HEK293 (cell line): ENCODE results near the gene ZNF503.
A peak's percentile ranks its signal among the peaks of the same experiment; 100 is the strongest.

ENCODE experiments used
- CTCF ChIA-PET: fragments of 350-600 bp; formaldehyde crosslinking; extraction: SDS; loops from one replicate; lab custom pipeline; 2021; ENCODE audit warnings: antibody characterized with exemption; lab: Yijun Ruan, JAX
- POLR2A ChIA-PET: fragments of 300-600 bp; formaldehyde crosslinking; extraction: SDS; loops from one replicate; lab custom pipeline; 2020; ENCODE audit warnings: antibody characterized with exemption, inconsistent platforms; lab: Yijun Ruan, JAX
- H3K27ac ChIP-seq: fragments of 200-500 bp; sonication (Bioruptor generic); 2 replicates; pipeline ENCODE4 v1.5.1; 2014; ENCODE audit warnings: low read depth, low read length, control low read depth, inconsistent platforms; ENCODE audit errors: extremely low read depth
- H3K36me3 ChIP-seq, 2 experiments: fragments of 200-500 bp in 1 of 2; sonication (Bioruptor generic) in 1 of 2; 1 replicate in 1 of 2; 2 replicates in 1 of 2; pipeline ENCODE4 v1.5.1; 2014 to 2017; ENCODE audit warnings: inconsistent platforms in 2 of 2, low read length in 2 of 2; ENCODE audit not compliant: control insufficient read depth in 2 of 2, insufficient read depth in 1 of 2
- H3K4me1 ChIP-seq: fragments of 200-500 bp; sonication (Bioruptor generic); 2 replicates; pipeline ENCODE4 v1.5.1; 2014; ENCODE audit warnings: mild to moderate bottlenecking, low read length, inconsistent platforms; ENCODE audit not compliant: control insufficient read depth, insufficient read depth
- H3K4me3 ChIP-seq: 2 replicates; pipeline ENCODE4 v1.5.1; 2011; ENCODE audit warnings: low read depth, mild to moderate bottlenecking, control low read depth, low read length, moderate library complexity
- H3K9me3 ChIP-seq: fragments of 200-500 bp; sonication (Bioruptor generic); 2 replicates; pipeline ENCODE4 v1.5.1; 2014; ENCODE audit warnings: low read depth, low read length, inconsistent platforms; ENCODE audit not compliant: control insufficient read depth, insufficient read depth
- GLI2 ChIP-seq: fragments of 450-650 bp; formaldehyde crosslinking; IDR thresholded peaks from 2 replicates; pipeline ENCODE4; 2017; ENCODE audit warnings: missing biosample characterization, missing genetic modification characterization, low read depth, borderline replicate concordance
- REST ChIP-seq: fragments of 450-650 bp; formaldehyde crosslinking; IDR thresholded peaks from 2 replicates; pipeline ENCODE4 v1.5.1; 2016; ENCODE audit warnings: missing biosample characterization, missing genetic modification characterization
- ZBTB17 ChIP-seq: fragments of 450-650 bp; formaldehyde crosslinking; IDR thresholded peaks from 2 replicates; pipeline ENCODE4 v1.5.1; 2016; ENCODE audit warnings: missing biosample characterization, missing genetic modification characterization
- ZBTB8A ChIP-seq: fragments of 450-650 bp; formaldehyde crosslinking; IDR thresholded peaks from 2 replicates; pipeline ENCODE4 v1.5.1; 2016; ENCODE audit warnings: missing biosample characterization, missing genetic modification characterization
- ZFP69B ChIP-seq: fragments of 450-650 bp; formaldehyde crosslinking; IDR thresholded peaks from 2 replicates; pipeline ENCODE4 v1.5.1; 2016; ENCODE audit warnings: missing biosample characterization, missing genetic modification characterization
- ZNF24 ChIP-seq: fragments of 450-650 bp; formaldehyde crosslinking; IDR thresholded peaks from 2 replicates; pipeline ENCODE4 v1.5.1; 2016; ENCODE audit warnings: missing biosample characterization, missing genetic modification characterization
- ZSCAN5A ChIP-seq: fragments of 450-650 bp; formaldehyde crosslinking; IDR thresholded peaks from 2 replicates; pipeline ENCODE4 v1.5.1; 2016; ENCODE audit warnings: missing biosample characterization, missing genetic modification characterization
- TF ChIP-seq, protein P1 (sequence below): fragments of 450-650 bp; formaldehyde crosslinking; IDR thresholded peaks from 2 replicates; pipeline ENCODE4 v1.5.1; 2016; ENCODE audit warnings: missing biosample characterization, missing genetic modification characterization
- TF ChIP-seq, protein P2 (sequence below): fragments of 450-650 bp; formaldehyde crosslinking; IDR thresholded peaks from 2 replicates; pipeline ENCODE4 v1.5.1; 2016; ENCODE audit warnings: missing biosample characterization, missing genetic modification characterization
- TF ChIP-seq, protein P3 (sequence below): fragments of 450-650 bp; formaldehyde crosslinking; IDR thresholded peaks from 2 replicates; pipeline ENCODE4 v1.5.1; 2016; ENCODE audit warnings: missing biosample characterization, missing genetic modification characterization
- TF ChIP-seq, protein P4 (sequence below): fragments of 450-650 bp; formaldehyde crosslinking; IDR thresholded peaks from 2 replicates; pipeline ENCODE4 v1.5.1; 2016; ENCODE audit warnings: missing biosample characterization, missing genetic modification characterization

ZNF503 gene

GRCh38 chr10:75410132-75411005, 8.8 kb upstream of the ZNF503 start:
- Histone ChIP-seq H3K4me1 (no peaks in the 10 kb centered on the region), H3K4me3 (no peak overlapping the region), H3K36me3 (peaks cover 0 to 17% of the 10 kb centered on the region in 2 experiments; a peak in 1 of 3 replicates), H3K9me3 (no peaks in the 10 kb centered on the region), H3K27ac (no peak overlapping the region)
- TF ChIP-seq ZBTB17 (tag by site-specific recombination) (no peak), ZNF24 (tag by site-specific recombination) (no peak), REST (tag by site-specific recombination) (0 out of 2 replicates have a peak, but pooled peaks have one; percentile 28), ZFP69B (tag by site-specific recombination) (no peak), ZBTB8A (tag by site-specific recombination) (no peak), GLI2 (no peak), ZSCAN5A (tag by site-specific recombination) (no peak)
- TF ChIP-seq, protein P1, sequence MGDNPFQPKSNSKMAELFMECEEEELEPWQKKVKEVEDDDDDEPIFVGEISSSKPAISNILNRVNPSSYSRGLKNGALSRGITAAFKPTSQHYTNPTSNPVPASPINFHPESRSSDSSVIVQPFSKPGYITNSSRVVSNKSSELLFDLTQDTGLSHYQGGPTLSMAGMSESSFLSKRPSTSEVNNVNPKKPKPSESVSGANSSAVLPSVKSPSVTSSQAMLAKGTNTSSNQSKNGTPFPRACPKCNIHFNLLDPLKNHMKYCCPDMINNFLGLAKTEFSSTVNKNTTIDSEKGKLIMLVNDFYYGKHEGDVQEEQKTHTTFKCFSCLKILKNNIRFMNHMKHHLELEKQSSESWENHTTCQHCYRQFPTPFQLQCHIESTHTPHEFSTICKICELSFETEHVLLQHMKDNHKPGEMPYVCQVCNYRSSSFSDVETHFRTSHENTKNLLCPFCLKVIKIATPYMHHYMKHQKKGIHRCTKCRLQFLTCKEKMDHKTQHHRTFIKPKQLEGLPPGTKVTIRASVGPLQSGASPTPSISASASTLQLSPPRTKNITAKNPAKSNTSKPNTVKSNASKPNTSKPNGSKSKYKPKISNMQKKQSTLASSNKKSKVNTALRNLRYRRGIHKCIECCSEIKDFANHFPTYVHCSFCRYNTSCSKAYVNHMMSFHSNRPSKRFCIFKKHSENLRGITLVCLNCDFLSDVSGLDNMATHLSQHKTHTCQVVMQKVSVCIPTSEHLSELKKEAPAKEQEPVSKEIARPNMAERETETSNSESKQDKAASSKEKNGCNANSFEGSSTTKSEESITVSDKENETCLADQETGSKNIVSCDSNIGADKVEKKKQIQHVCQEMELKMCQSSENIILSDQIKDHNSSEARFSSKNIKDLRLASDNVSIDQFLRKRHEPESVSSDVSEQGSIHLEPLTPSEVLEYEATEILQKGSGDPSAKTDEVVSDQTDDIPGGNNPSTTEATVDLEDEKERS (tag by site-specific recombination): no peak
- TF ChIP-seq, protein P2, sequence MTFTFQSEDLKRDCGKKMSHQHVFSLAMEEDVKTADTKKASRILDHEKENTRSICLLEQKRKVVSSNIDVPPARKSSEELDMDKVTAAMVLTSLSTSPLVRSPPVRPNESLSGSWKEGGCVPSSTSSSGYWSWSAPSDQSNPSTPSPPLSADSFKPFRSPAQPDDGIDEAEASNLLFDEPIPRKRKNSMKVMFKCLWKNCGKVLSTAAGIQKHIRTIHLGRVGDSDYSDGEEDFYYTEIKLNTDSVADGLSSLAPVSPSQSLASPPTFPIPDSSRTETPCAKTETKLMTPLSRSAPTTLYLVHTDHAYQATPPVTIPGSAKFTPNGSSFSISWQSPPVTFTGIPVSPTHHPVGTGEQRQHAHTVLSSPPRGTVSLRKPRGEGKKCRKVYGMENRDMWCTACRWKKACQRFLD (tag by site-specific recombination): no peak
- TF ChIP-seq, protein P3, sequence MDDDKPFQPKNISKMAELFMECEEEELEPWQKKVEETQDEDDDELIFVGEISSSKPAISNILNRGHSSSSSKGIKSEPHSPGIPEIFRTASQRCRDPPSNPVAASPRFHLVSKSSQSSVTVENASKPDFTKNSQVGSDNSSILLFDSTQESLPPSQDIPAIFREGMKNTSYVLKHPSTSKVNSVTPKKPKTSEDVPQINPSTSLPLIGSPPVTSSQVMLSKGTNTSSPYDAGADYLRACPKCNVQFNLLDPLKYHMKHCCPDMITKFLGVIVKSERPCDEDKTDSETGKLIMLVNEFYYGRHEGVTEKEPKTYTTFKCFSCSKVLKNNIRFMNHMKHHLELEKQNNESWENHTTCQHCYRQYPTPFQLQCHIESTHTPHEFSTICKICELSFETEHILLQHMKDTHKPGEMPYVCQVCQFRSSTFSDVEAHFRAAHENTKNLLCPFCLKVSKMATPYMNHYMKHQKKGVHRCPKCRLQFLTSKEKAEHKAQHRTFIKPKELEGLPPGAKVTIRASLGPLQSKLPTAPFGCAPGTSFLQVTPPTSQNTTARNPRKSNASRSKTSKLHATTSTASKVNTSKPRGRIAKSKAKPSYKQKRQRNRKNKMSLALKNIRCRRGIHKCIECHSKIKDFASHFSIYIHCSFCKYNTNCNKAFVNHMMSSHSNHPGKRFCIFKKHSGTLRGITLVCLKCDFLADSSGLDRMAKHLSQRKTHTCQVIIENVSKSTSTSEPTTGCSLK (tag by site-specific recombination): no peak
- TF ChIP-seq, protein P4, sequence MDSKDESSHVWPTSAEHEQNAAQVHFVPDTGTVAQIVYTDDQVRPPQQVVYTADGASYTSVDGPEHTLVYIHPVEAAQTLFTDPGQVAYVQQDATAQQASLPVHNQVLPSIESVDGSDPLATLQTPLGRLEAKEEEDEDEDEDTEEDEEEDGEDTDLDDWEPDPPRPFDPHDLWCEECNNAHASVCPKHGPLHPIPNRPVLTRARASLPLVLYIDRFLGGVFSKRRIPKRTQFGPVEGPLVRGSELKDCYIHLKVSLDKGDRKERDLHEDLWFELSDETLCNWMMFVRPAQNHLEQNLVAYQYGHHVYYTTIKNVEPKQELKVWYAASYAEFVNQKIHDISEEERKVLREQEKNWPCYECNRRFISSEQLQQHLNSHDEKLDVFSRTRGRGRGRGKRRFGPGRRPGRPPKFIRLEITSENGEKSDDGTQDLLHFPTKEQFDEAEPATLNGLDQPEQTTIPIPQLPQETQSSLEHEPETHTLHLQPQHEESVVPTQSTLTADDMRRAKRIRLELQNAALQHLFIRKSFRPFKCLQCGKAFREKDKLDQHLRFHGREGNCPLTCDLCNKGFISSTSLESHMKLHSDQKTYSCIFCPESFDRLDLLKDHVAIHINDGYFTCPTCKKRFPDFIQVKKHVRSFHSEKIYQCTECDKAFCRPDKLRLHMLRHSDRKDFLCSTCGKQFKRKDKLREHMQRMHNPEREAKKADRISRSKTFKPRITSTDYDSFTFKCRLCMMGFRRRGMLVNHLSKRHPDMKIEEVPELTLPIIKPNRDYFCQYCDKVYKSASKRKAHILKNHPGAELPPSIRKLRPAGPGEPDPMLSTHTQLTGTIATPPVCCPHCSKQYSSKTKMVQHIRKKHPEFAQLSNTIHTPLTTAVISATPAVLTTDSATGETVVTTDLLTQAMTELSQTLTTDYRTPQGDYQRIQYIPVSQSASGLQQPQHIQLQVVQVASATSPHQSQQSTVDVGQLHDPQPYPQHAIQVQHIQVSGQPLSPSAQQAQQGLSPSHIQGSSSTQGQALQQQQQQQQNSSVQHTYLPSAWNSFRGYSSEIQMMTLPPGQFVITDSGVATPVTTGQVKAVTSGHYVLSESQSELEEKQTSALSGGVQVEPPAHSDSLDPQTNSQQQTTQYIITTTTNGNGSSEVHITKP (tag by site-specific recombination): peak; percentile 92
- ChIA-PET POLR2A (interaction anchor here (2.1 kb wide), 1 partner anchor 9 kb away, joined by 13 read pairs; the partner anchor contains the start of gene ZNF503), CTCF (interaction anchor here (1.2 to 1.3 kb wide), 2 partner anchors 86 to 626 kb away, joined by 3 to 5 read pairs; no protein-coding TSS in a partner anchor)
